Tibial nerve (tissue), 4 donors: ENCODE data around the gene MYO9B.

Source experiments
- EP300 ChIP-seq, 2 donors: sonication (generic); formaldehyde crosslinking; IDR thresholded peaks; one replicate each; pipeline ENCODE4 v1.6.1; 2017; ENCODE audit warnings: antibody characterized with exemption in 2 of 2, mild to moderate bottlenecking in 1 of 2
- POLR2A ChIP-seq, 2 donors: fragments of 450-650 bp; IDR thresholded peaks; one replicate each; pipeline ENCODE4 v1.6.1; 2017; ENCODE audit warnings: antibody characterized with exemption in 2 of 2, mild to moderate bottlenecking in 2 of 2, moderate library complexity in 2 of 2
- TF ChIP-seq, protein P1 (sequence below), 5 experiments: fragments of 200-600 bp in 3 of 5; fragments of 450-650 bp in 2 of 5; sonication (generic) in 3 of 5; IDR thresholded peaks; one replicate each; pipeline ENCODE4 v1.5.1; 2016 to 2019; ENCODE audit warnings: antibody characterized with exemption in 5 of 5, mild to moderate bottlenecking in 3 of 5, moderate library complexity in 2 of 5

DNA sequence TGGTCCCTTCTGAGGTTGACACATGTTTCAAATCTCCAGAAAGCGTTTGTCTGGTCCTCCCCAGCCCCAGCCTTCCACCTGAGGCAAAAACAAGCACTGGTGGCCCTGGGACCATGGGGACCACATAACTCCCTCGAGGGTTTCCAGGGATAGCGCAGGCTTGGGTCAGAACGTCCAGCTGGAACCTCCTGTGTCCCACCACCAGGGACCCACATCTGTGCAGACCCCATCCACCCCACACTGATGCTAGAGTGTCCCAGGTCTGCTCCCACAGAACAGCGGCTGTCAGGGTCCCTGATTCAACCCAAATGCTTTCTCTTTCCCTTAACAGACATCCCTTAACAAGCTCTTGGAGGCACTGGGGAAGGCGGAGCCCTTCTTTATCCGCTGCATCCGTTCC, 110.0 kb downstream of the MYO9B start:
- TF ChIP-seq POLR2A (IDR thresholded peaks at IDR 0.05) = no peak
- TF ChIP-seq, protein P1, sequence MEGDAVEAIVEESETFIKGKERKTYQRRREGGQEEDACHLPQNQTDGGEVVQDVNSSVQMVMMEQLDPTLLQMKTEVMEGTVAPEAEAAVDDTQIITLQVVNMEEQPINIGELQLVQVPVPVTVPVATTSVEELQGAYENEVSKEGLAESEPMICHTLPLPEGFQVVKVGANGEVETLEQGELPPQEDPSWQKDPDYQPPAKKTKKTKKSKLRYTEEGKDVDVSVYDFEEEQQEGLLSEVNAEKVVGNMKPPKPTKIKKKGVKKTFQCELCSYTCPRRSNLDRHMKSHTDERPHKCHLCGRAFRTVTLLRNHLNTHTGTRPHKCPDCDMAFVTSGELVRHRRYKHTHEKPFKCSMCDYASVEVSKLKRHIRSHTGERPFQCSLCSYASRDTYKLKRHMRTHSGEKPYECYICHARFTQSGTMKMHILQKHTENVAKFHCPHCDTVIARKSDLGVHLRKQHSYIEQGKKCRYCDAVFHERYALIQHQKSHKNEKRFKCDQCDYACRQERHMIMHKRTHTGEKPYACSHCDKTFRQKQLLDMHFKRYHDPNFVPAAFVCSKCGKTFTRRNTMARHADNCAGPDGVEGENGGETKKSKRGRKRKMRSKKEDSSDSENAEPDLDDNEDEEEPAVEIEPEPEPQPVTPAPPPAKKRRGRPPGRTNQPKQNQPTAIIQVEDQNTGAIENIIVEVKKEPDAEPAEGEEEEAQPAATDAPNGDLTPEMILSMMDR (IDR thresholded peaks at IDR 0.05) = no peak
- TF ChIP-seq EP300 (IDR thresholded peaks at IDR 0.05) = no peak
